Left lung (tissue), 10 donors: Measurements from ENCODE around the gene DOCK4. TPM values are rescaled to one million over a fixed set of nuclear protein-coding genes. Genes with fewer than 3 reads are reported as not detected.

Experiments
- ATAC-seq: fragments of 200-7000 bp; cut with Tn5 transposase; one replicate; pipeline ENCODE4 v1.9.1; 2020; ENCODE audit warnings: moderate library complexity
- DNase-seq, 4 donors: peaks; one replicate each; pipeline ENCODE4 v3.0.0-alpha.2; 2013 to 2020
- H3K27ac ChIP-seq, 2 donors: fragments of 200-600 bp; sonication (generic) in 1 of 2; one replicate each; pipeline versions ENCODE4 v1.5.0 to v1.8.0; 2020 to 2021
- H3K27me3 ChIP-seq, 2 donors: fragments of 200-600 bp; sonication (generic) in 1 of 2; one replicate each; pipeline versions ENCODE4 v1.5.0 to v1.8.0; 2020 to 2021
- H3K36me3 ChIP-seq, 2 donors: fragments of 200-600 bp; sonication (generic) in 1 of 2; one replicate each; pipeline versions ENCODE4 v1.5.0 to v1.8.0; 2020 to 2021
- H3K4me1 ChIP-seq, 2 donors: fragments of 200-600 bp; one replicate each; pipeline ENCODE4 v1.8.0; 2021
- H3K4me3 ChIP-seq, 2 donors: fragments of 200-600 bp; sonication (generic) in 1 of 2; one replicate each; pipeline versions ENCODE4 v1.5.0 to v1.8.0; 2020 to 2021; ENCODE audit warnings: mild to moderate bottlenecking in 1 of 2
- H3K9me3 ChIP-seq, 2 donors: fragments of 200-600 bp; sonication (generic) in 1 of 2; one replicate each; pipeline versions ENCODE4 v1.5.0 to v1.8.0; 2020 to 2021
- intact Hi-C, 2 donors: fragments of 100-400 bp; cut with DNase I; formaldehyde crosslinking; loops; one replicate each; pipeline versions ENCODE4 v1.11.2 to v1.14.2; 2022
- polyA plus RNA-seq, 6 donors: library from polyadenylated mRNA; unstranded; fragments of 120-200 nt; gene quantifications; one replicate each; pipeline ENCODE4 v1.2.1, GENCODE V29; 2013; ENCODE audit not compliant: insufficient read length in 6 of 6
- total RNA-seq, 2 donors: library from RNA; stranded (reverse); fragmentation: NEBNext Ultra II Directional; extraction: Animal tissue kit (Norgen Biotek cat#: 25700); gene quantifications; one replicate each; pipeline ENCODE4 v1.2.1, GENCODE V29; 2021
- TF ChIP-seq, protein P1 (sequence below), 2 donors: fragments of 200-600 bp; sonication (generic) in 1 of 2; IDR thresholded peaks; one replicate each; pipeline versions ENCODE4 v1.5.0 to v1.8.0; 2021; ENCODE audit warnings: antibody characterized with exemption in 2 of 2
- donor health status: DM: no; HTN: yes; CAD: no.
- donor health status: DM: no; HTN: no; CAD: no.

Gene DOCK4
- total and polyA plus RNA-seq, 8 donors: 38.9 to 64.3 (median 52.5) TPM

DNA sequence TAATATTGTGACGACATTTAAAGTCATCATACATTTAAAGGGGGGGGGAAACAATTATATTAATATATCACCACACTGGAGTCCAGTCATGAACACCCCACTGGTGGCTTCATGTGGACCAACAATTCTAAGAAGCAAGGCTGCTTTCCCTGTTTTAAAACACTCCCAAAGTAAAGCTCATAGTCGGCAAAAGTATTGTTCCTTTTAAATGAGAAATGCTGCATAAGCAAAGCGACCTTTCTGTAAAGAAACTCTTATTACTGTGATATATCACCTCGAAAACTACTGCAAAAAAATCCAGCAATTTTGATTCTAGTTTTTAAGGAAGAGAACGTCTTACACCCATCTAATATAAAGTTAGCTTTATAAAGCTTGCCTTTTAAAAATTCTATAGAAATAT lies 112.8 kb downstream of the DOCK4 start:
- intact Hi-C loops: no loop called here
- ATAC-seq (no peak), DNase-seq (no peak)
- H3K27me3 ChIP-seq: no peaks in the 10 kb centered on the region
- H3K4me3 ChIP-seq: no peak overlapping the region
- H3K9me3 ChIP-seq: no peaks in the 10 kb centered on the region
- peaks cover 0 to 29% of the 10 kb centered on the region in 2 donors for H3K4me1 ChIP-seq
- TF ChIP-seq, protein P1, sequence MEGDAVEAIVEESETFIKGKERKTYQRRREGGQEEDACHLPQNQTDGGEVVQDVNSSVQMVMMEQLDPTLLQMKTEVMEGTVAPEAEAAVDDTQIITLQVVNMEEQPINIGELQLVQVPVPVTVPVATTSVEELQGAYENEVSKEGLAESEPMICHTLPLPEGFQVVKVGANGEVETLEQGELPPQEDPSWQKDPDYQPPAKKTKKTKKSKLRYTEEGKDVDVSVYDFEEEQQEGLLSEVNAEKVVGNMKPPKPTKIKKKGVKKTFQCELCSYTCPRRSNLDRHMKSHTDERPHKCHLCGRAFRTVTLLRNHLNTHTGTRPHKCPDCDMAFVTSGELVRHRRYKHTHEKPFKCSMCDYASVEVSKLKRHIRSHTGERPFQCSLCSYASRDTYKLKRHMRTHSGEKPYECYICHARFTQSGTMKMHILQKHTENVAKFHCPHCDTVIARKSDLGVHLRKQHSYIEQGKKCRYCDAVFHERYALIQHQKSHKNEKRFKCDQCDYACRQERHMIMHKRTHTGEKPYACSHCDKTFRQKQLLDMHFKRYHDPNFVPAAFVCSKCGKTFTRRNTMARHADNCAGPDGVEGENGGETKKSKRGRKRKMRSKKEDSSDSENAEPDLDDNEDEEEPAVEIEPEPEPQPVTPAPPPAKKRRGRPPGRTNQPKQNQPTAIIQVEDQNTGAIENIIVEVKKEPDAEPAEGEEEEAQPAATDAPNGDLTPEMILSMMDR (IDR thresholded peaks at IDR 0.05): no peak
- H3K36me3 ChIP-seq: no peaks in the 10 kb centered on the region
- H3K27ac ChIP-seq: no peak overlapping the region

DNA sequence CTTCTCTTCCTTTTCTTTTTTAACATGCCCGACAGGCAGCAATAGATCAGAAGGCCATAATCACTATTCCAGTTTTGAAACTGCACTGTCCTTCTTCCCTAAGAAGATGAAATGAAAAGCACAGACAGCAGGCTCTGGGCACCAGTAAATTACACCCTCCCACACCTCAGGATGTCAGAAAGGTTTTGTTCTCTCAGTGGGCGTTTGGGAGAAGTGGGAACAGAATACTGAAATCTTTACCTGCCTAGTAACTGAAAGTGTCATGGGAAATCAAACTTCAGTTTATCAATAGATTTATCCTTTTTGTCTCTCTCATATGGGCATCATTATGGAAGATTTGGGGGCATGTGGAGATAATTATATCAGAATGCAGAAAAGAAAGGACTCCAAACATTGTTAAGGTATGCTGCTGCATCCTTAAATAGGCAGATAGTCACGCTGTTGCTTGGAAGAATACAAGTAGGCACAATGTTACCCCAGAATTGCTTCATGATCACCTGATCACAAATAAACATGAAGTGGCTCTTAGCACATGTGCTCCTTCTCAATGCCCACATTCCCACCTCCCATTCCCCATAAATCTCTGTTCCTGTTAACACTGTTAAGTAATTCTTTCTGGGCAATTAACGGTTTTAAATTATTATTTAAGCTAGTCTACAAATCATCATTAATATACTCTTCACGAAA lies 113.3 kb downstream of the DOCK4 start:
- intact Hi-C loops: no loop called here
- Histone ChIP-seq H3K36me3 (no peaks in the 10 kb centered on the region), H3K27ac (no peak overlapping the region), H3K4me1 (peaks cover 0 to 34% of the 10 kb centered on the region in 2 donors), H3K9me3 (no peaks in the 10 kb centered on the region), H3K4me3 (no peak overlapping the region), H3K27me3 (no peaks in the 10 kb centered on the region)
- TF ChIP-seq, protein P1 (IDR thresholded peaks at IDR 0.05): no peak
- DNase-seq: no peak
- ATAC-seq: no peak

DNA sequence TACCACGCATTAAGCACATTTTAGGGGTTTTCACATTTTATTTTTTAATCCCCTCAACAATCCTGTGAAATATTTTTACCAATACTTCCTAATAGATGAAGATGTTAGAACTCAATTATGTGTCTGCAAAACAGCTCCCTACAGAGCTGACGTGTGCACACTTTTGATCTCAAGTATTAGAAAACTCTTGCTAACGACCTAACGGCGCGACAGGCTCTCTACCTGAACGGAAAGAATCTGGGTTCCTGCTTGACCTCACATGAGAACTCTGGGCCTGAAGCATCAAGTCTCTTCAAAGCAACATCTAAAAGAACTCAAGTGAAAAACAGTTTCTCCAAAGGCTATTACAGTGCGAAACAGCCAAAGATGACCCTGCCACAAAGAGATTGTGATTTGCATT lies 113.9 kb downstream of the DOCK4 start:
- ATAC-seq: peak; percentile 80
- peaks cover 0 to 34% of the 10 kb centered on the region in 2 donors for H3K4me1 ChIP-seq
- H3K27ac ChIP-seq: no peak overlapping the region

DNA sequence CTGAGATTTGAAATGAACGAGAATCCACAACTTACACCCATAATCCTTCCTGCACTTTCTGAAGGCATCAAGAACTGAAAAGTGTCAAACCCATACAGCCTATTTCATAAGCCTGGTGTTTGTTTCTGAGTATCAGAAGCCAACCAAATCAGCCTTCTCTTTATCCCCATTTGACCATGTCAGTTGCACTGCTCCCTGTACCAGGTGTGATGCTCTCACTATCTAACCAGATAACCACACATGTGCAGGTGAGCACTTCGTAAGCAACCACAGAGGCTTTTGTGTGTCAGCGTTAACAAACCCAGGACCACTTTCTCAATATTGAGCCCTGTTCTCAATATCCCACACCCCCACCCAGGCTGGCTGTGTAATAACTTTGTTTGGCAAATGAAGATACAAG lies 114.4 kb downstream of the DOCK4 start:
- ATAC-seq (no peak), DNase-seq (no peak)
- Histone ChIP-seq H3K36me3 (no peaks in the 10 kb centered on the region), H3K27me3 (no peaks in the 10 kb centered on the region), H3K27ac (no peak overlapping the region), H3K4me1 (peaks cover 0 to 34% of the 10 kb centered on the region in 2 donors), H3K4me3 (no peak overlapping the region), H3K9me3 (no peaks in the 10 kb centered on the region)
- intact Hi-C loops: no loop called here
- TF ChIP-seq, protein P1 (IDR thresholded peaks at IDR 0.05): no peak

More for the DNA sequence above, 113.9 kb downstream of the DOCK4 start:
- Histone ChIP-seq H3K4me3 (no peak overlapping the region), H3K27me3 (no peaks in the 10 kb centered on the region), H3K9me3 (no peaks in the 10 kb centered on the region), H3K36me3 (no peaks in the 10 kb centered on the region)
- intact Hi-C loops: no loop called here
- no peak for DNase-seq
- TF ChIP-seq, protein P1 (IDR thresholded peaks at IDR 0.05): no peak

DNA sequence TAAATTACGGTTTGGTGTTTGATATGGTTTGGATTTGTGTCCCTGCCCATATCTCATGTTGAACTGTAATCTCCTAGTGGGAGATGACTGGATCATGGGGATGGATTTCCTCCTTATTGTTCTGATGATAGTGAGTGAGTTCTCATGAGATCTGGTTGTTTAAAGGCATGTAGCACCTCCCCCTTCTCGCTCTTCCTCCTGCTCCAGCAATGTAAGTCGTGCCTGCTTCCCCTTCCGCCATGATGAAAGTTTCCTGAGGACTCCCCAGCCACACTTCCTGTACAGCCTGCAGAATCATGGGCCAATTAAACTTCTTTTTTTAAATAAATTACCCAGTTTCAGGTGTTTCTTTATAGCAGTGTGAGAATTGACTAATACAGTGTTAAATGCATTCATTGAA lies 116.6 kb downstream of the DOCK4 start:
- no peaks in the 10 kb centered on the region for H3K9me3 ChIP-seq
- peak overlapping the region in 1 of 2 donors; percentile 58 for H3K27ac ChIP-seq
- no peaks in the 10 kb centered on the region for H3K27me3 ChIP-seq
- ATAC-seq: no peak
- TF ChIP-seq, protein P1 (IDR thresholded peaks at IDR 0.05): no peak
- peak in 1 of 4 donors; percentile 50 for DNase-seq
- H3K4me1 ChIP-seq: peaks cover 6 to 45% of the 10 kb centered on the region in 2 donors
- no peaks in the 10 kb centered on the region for H3K36me3 ChIP-seq
- H3K4me3 ChIP-seq: no peak overlapping the region
- intact Hi-C loops: no loop called here
